ENCODE results near the gene POMP.
"Not testable (repeated sequence)": the region's sequence is repeated elsewhere in the genome, so short reads cannot be mapped to it uniquely, and the experiment has no call there.

Gene POMP

GRCh38 chr13:28638756-28639155, 20.2 kb upstream of the POMP start:
- DNase-seq, result no peak

GRCh38 chr13:28640861-28641599, 17.9 kb upstream of the POMP start:
- no peak for DNase-seq

- no peak for DNase-seq
Observed at GRCh38 chr13:28641600-28641926, 17.4 kb upstream of the POMP start.

GRCh38 chr13:28650284-28650683, 8.6 kb upstream of the POMP start:
- DNase-seq, result no peak

GRCh38 chr13:28651810-28652401, 7.0 kb upstream of the POMP start:
- DNase-seq, result no peak

- DNase-seq, result no peak
Observed at GRCh38 chr13:28653111-28653510, 5.8 kb upstream of the POMP start.

GRCh38 chr13:28654276-28654675, 4.7 kb upstream of the POMP start:
- no peak for DNase-seq

GRCh38 chr13:28655561-28655960, 3.4 kb upstream of the POMP start:
- DNase-seq, result no peak

GRCh38 chr13:28657784-28658538, 969 bp upstream of the POMP start:
- no peak for DNase-seq

GRCh38 chr13:28658539-28658795, 463 bp upstream of the POMP start:
- DNase-seq, result no peak

GRCh38 chr13:28659621-28659970, 666 bp downstream of the POMP start:
- no peak for DNase-seq

- no peak for DNase-seq
Observed at GRCh38 chr13:28666897-28667488, 8.1 kb downstream of the POMP start.

GRCh38 chr13:28671126-28671792, 12.3 kb downstream of the POMP start:
- no peak for DNase-seq

- no peak for DNase-seq
Observed at GRCh38 chr13:28678809-28679208, 19.9 kb downstream of the POMP start.

GRCh38 chr13:28679628-28680027, 20.7 kb downstream of the POMP start:
- DNase-seq, result no peak

- no peak for DNase-seq
Observed at GRCh38 chr13:28680541-28680940, 21.6 kb downstream of the POMP start.

GRCh38 chr13:28683169-28683568, 24.2 kb downstream of the POMP start:
- not testable (repeated sequence) for DNase-seq

- no peak for DNase-seq
Observed at GRCh38 chr13:28684257-28684656, 25.3 kb downstream of the POMP start.

- DNase-seq, result no peak
Observed at GRCh38 chr13:28685114-28685513, 26.2 kb downstream of the POMP start.

- DNase-seq, result no peak
Observed at GRCh38 chr13:28685892-28686291, 27.0 kb downstream of the POMP start.

- DNase-seq, result not testable (repeated sequence)
Observed at GRCh38 chr13:28693605-28694491, 34.9 kb downstream of the POMP start.

- DNase-seq, result no peak
Observed at GRCh38 chr13:28697441-28697840, 38.5 kb downstream of the POMP start.

GRCh38 chr13:28699246-28699645, 40.3 kb downstream of the POMP start:
- no peak for DNase-seq
